NCI-H1436 (cell line): ENCODE measurements around the gene LACTBL1.

ENCODE experiments used
- DNase-seq: peaks from one replicate; lab custom pipeline; 2025; lab: John Stamatoyannopoulos, UW

LACTBL1 gene

GRCh38 chr1:22913421-22914141, 59.1 kb downstream of the LACTBL1 start:
- no peak for DNase-seq

- no peak for DNase-seq
Observed at GRCh38 chr1:22912311-22912710, 60.4 kb downstream of the LACTBL1 start.

- DNase-seq = no peak
Observed at GRCh38 chr1:22910986-22911651, 61.5 kb downstream of the LACTBL1 start.

GRCh38 chr1:22910286-22910685, 62.4 kb downstream of the LACTBL1 start:
- no peak for DNase-seq

- no peak for DNase-seq
Observed at GRCh38 chr1:22908880-22909426, 63.7 kb downstream of the LACTBL1 start.

- DNase-seq = no peak
Observed at GRCh38 chr1:22907528-22907927, 65.1 kb downstream of the LACTBL1 start.

GRCh38 chr1:22906968-22907367, 65.7 kb downstream of the LACTBL1 start:
- no peak for DNase-seq

- no peak for DNase-seq
Observed at GRCh38 chr1:22903113-22903512, 69.6 kb downstream of the LACTBL1 start.
